H9 (cell line): ENCODE measurements around the gene MFSD11. TPM values are rescaled to one million over a fixed set of nuclear protein-coding genes. Genes with fewer than 3 reads are reported as not detected.

Experiments used
- DNase-seq: peaks from one replicate; pipeline ENCODE4 v3.0.0-alpha.2; 2017
- H2AFZ ChIP-seq: one replicate; pipeline ENCODE4 v1.6.1; 2013; ENCODE audit warnings: mild to moderate bottlenecking, low read length, control low read depth, moderate library complexity
- H2AK5ac ChIP-seq: 2 replicates; pipeline ENCODE4 v1.6.1; 2013; ENCODE audit warnings: low read length, control low read depth, mixed read lengths; ENCODE audit not compliant: insufficient read length
- H2BK120ac ChIP-seq: one replicate; pipeline ENCODE4 v1.6.1; 2013; ENCODE audit warnings: low read depth, mild to moderate bottlenecking, low read length, control low read depth, inconsistent platforms; ENCODE audit not compliant: poor library complexity, severe bottlenecking
- H2BK12ac ChIP-seq: 2 replicates; pipeline ENCODE4 v1.6.1; 2013; ENCODE audit warnings: low read length, control low read depth, mixed read lengths, low read depth; ENCODE audit not compliant: insufficient read length
- H2BK15ac ChIP-seq: 2 replicates; pipeline ENCODE4 v1.6.1; 2013; ENCODE audit warnings: low read depth, low read length, control low read depth
- H2BK20ac ChIP-seq: one replicate; pipeline ENCODE4 v1.6.1; 2013; ENCODE audit warnings: low read depth, mild to moderate bottlenecking, low read length, control low read depth, inconsistent platforms; ENCODE audit not compliant: poor library complexity, severe bottlenecking
- H2BK5ac ChIP-seq: 2 replicates; pipeline ENCODE4 v1.6.1; 2013; ENCODE audit warnings: low read length, control low read depth, mixed read lengths; ENCODE audit not compliant: insufficient read length
- H3K14ac ChIP-seq: 2 replicates; pipeline ENCODE4 v1.6.1; 2013; ENCODE audit warnings: low read length, control low read depth; ENCODE audit not compliant: insufficient read depth
- H3K18ac ChIP-seq: 2 replicates; pipeline ENCODE4 v1.6.1; 2013; ENCODE audit warnings: low read depth, mild to moderate bottlenecking, mixed read lengths, low read length, control low read depth; ENCODE audit not compliant: insufficient read length
- H3K23ac ChIP-seq: 2 replicates; pipeline ENCODE4 v1.6.1; 2013; ENCODE audit warnings: low read length, control low read depth, mixed read lengths, low read depth; ENCODE audit not compliant: insufficient read length
- H3K23me2 ChIP-seq: 2 replicates; pipeline ENCODE4 v1.6.1; 2013; ENCODE audit warnings: low read depth, mild to moderate bottlenecking, mixed read lengths, low read length, control low read depth; ENCODE audit not compliant: insufficient read length, poor library complexity, severe bottlenecking
- H3K27ac ChIP-seq: 2 replicates; pipeline ENCODE4 v1.5.1; 2013; ENCODE audit warnings: low read length, control low read depth, mixed read lengths, low read depth; ENCODE audit not compliant: insufficient read length
- H3K27me3 ChIP-seq: 2 replicates; pipeline ENCODE4 v1.6.1; 2013; ENCODE audit warnings: low read length, control low read depth, inconsistent platforms; ENCODE audit not compliant: insufficient read depth
- H3K4ac ChIP-seq: 2 replicates; pipeline ENCODE4 v1.6.1; 2013; ENCODE audit warnings: low read depth, mild to moderate bottlenecking, control low read depth, inconsistent platforms, low read length, moderate library complexity
- H3K4me1 ChIP-seq: 2 replicates; pipeline ENCODE4 v1.6.1; 2013; ENCODE audit warnings: low read length, control low read depth, inconsistent platforms; ENCODE audit not compliant: insufficient read depth
- H3K4me2 ChIP-seq: 2 replicates; pipeline ENCODE4 v1.6.1; 2013; ENCODE audit warnings: low read length, control low read depth, mixed read lengths; ENCODE audit not compliant: insufficient read length, insufficient read depth
- H3K56ac ChIP-seq: 2 replicates; pipeline ENCODE4 v1.6.1; 2013; ENCODE audit warnings: low read depth, mild to moderate bottlenecking, mixed read lengths, low read length, control low read depth; ENCODE audit not compliant: insufficient read length
- H3K79me1 ChIP-seq: 2 replicates; pipeline ENCODE4 v1.6.1; 2013; ENCODE audit warnings: low read depth, mild to moderate bottlenecking, moderate library complexity, low read length, control low read depth, inconsistent platforms; ENCODE audit not compliant: insufficient read depth, poor library complexity, severe bottlenecking
- H3K79me2 ChIP-seq: 2 replicates; pipeline ENCODE4 v1.6.1; 2013; ENCODE audit warnings: low read length, control low read depth, inconsistent platforms; ENCODE audit not compliant: insufficient read depth
- H3K9ac ChIP-seq: 2 replicates; pipeline ENCODE4 v1.6.1; 2013; ENCODE audit warnings: low read length, control low read depth, mixed read lengths; ENCODE audit not compliant: insufficient read length; ENCODE audit errors: extremely low read depth
- H3K9me3 ChIP-seq: one replicate; pipeline ENCODE4 v1.6.1; 2013; ENCODE audit warnings: low read depth, low read length, inconsistent platforms; ENCODE audit not compliant: control insufficient read depth
- H3T11ph ChIP-seq: one replicate; pipeline ENCODE4 v1.6.1; 2013; ENCODE audit warnings: mild to moderate bottlenecking, low read length, control low read depth, inconsistent platforms
- H4K20me1 ChIP-seq: one replicate; pipeline ENCODE4 v1.6.1; 2013; ENCODE audit not compliant: control insufficient read depth, insufficient read length, insufficient read depth
- H4K5ac ChIP-seq: 2 replicates; pipeline ENCODE4 v1.6.1; 2013; ENCODE audit warnings: low read depth, mild to moderate bottlenecking, mixed read lengths, low read length, control low read depth; ENCODE audit not compliant: insufficient read length
- H4K8ac ChIP-seq: replicated peaks from 2 replicates; pipeline ENCODE4 v1.6.1; 2013; ENCODE audit warnings: low read length, control low read depth, mixed read lengths, low read depth; ENCODE audit not compliant: insufficient read length
- H4K91ac ChIP-seq: 2 replicates; pipeline ENCODE4 v1.6.1; 2013; ENCODE audit warnings: low read depth, mild to moderate bottlenecking, moderate library complexity, mixed read lengths, low read length, control low read depth; ENCODE audit not compliant: insufficient read length
- H3K27ac Mint-ChIP-seq, 3 experiments: 2 replicates in 2 of 3; 3 replicates in 1 of 3; pipeline ENCODE4 v1.8.0; 2020 to 2021; ENCODE audit warnings: mixed read lengths in 3 of 3, mild to moderate bottlenecking in 1 of 3, moderate library complexity in 1 of 3
- H3K27me3 Mint-ChIP-seq: 2 replicates; pipeline ENCODE4 v1.8.0; 2021; ENCODE audit warnings: low read depth, mild to moderate bottlenecking, moderate library complexity, mixed read lengths
- H3K36me3 Mint-ChIP-seq, 3 experiments: 2 replicates in 2 of 3; 3 replicates in 1 of 3; pipeline ENCODE4 v1.8.0; 2020 to 2021; ENCODE audit warnings: low read depth in 3 of 3, mixed read lengths in 3 of 3; ENCODE audit not compliant: insufficient read depth in 1 of 3
- H3K4me1 Mint-ChIP-seq, 2 experiments: 2 replicates each; pipeline ENCODE4 v1.8.0; 2020; ENCODE audit warnings: mixed read lengths in 2 of 2
- H3K4me3 Mint-ChIP-seq, 2 experiments: 2 replicates in 1 of 2; 3 replicates in 1 of 2; pipeline ENCODE4 v1.8.0; 2020 to 2021; ENCODE audit warnings: mild to moderate bottlenecking in 2 of 2, mixed read lengths in 2 of 2, moderate library complexity in 1 of 2
- H3K9me3 Mint-ChIP-seq, 2 experiments: 2 replicates in 1 of 2; 3 replicates in 1 of 2; pipeline ENCODE4 v1.8.0; 2020; ENCODE audit warnings: mild to moderate bottlenecking in 2 of 2, mixed read lengths in 2 of 2, moderate library complexity in 1 of 2
- CTCF ChIP-seq: fragments of 200-600 bp; sonication (generic); conservative IDR thresholded peaks from 3 replicates; pipeline ENCODE4 v1.8.0; 2021; ENCODE audit warnings: antibody characterized with exemption, mild to moderate bottlenecking
- WGBS: extraction: QIAGEN DNeasy Blood & Tissue Kit; methylation state at CpG from one replicate; pipeline ENCODE4 v1.1.7; 2013; ENCODE audit warnings: missing lambda C conversion rate, low lambda C conversion rate, mixed read lengths; ENCODE audit not compliant: insufficient read length; ENCODE audit errors: extremely low coverage; 5-methylcytosine and 5-hydroxymethylcytosine counted together
- total RNA-seq: library from RNA; stranded (reverse); gene quantifications from 2 replicates; pipeline ENCODE4 v1.2.1, GENCODE V29; 2021

MFSD11 gene
- total RNA-seq, 1 experiment from 2014 or later, result 19.9 TPM

GRCh38 chr17:76801706-76802105 lies 63.8 kb downstream of the MFSD11 start:
- no peak overlapping the region for H3K4me2 ChIP-seq
- H4K8ac ChIP-seq, result no peak overlapping the region
- no peak overlapping the region for H3K9ac ChIP-seq
- Mint-ChIP-seq H3K27me3 (no peaks in the 10 kb centered on the region), H3K4me3 (no peak overlapping the region), H3K4me1 (peaks cover 12 to 14% of the 10 kb centered on the region in 2 experiments), H3K27ac (no peak overlapping the region; a peak in 2 of 7 replicates), H3K36me3 (peaks cover 0 to under 1% (median 0%) of the 10 kb centered on the region in 3 experiments; a peak in 2 of 7 replicates), H3K9me3 (peaks cover 0 to 2% of the 10 kb centered on the region in 2 experiments; a peak in 1 of 5 replicates)
- H3K18ac ChIP-seq, result no peak overlapping the region
- DNase-seq, result no peak
- no peak overlapping the region for H3K14ac ChIP-seq
- no peak overlapping the region for H3K56ac ChIP-seq
- no CpG with 5 or more reads among the region's 5 CpGs for WGBS
- no peak overlapping the region for H3K23ac ChIP-seq
- H2BK12ac ChIP-seq, result no peak overlapping the region
- H3K4ac ChIP-seq, result no peak overlapping the region
- H3K79me2 ChIP-seq, result no peaks in the 10 kb centered on the region
- H2AFZ ChIP-seq, result no peak overlapping the region
- no peak overlapping the region for H2BK120ac ChIP-seq
- no peaks in the 10 kb centered on the region for H3K23me2 ChIP-seq
- no peak overlapping the region for H3T11ph ChIP-seq
- H2BK5ac ChIP-seq, result no peak overlapping the region
- H2BK15ac ChIP-seq, result no peak overlapping the region
- no peak for TF ChIP-seq CTCF
- no peak overlapping the region for H2AK5ac ChIP-seq
- no peak overlapping the region for H3K27ac ChIP-seq
- H3K4me1 ChIP-seq, result peaks cover 3% of the 10 kb centered on the region; the same call in 1 of the 2 replicates
- no peak overlapping the region for H4K5ac ChIP-seq
- H2BK20ac ChIP-seq, result no peak overlapping the region
- H3K79me1 ChIP-seq, result no peaks in the 10 kb centered on the region
- no peaks in the 10 kb centered on the region for H3K27me3 ChIP-seq
- no peak overlapping the region for H4K91ac ChIP-seq
- H3K9me3 ChIP-seq, result no peaks in the 10 kb centered on the region
- no peaks in the 10 kb centered on the region for H4K20me1 ChIP-seq
